ENCODE data around the gene ZNF804A. TPM values are rescaled to one million over a fixed set of nuclear protein-coding genes. Genes with fewer than 3 reads are reported as not detected.

The ZNF804A gene
- total RNA-seq, 1 donor from 2014 or later = not detected

DNA sequence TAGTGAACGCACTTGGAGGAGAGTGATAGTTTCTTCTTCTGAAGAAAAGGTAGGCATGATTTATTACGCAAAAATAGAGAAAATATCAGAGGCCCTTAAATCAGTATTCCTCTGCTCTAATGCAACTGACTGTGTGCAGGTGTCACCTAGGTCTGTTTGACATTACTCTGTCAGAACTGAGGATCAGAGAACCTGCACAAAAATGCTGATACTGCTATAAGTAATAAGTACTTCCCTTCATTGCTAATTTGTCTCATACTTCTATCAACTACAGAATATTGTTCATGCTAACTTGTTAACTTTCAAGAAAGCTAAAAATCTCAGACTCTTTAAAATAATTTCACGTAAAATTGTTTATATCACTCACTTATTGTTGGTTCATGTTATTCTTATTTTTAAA lies 358.5 kb downstream of the ZNF804A start:
- Histone ChIP-seq H3K4me3 (ENCODE audit: low read depth, low read length) (no peak overlapping the region), H3K36me3 (ENCODE audit: control insufficient read depth, insufficient read depth, low read length) (no peaks in the 10 kb centered on the region), H3K27me3 (ENCODE audit: control insufficient read depth, insufficient read depth, low read length) (no peaks in the 10 kb centered on the region)
- DNase-seq (ENCODE audit: low read depth) = no peak
- TF ChIP-seq, protein P1, sequence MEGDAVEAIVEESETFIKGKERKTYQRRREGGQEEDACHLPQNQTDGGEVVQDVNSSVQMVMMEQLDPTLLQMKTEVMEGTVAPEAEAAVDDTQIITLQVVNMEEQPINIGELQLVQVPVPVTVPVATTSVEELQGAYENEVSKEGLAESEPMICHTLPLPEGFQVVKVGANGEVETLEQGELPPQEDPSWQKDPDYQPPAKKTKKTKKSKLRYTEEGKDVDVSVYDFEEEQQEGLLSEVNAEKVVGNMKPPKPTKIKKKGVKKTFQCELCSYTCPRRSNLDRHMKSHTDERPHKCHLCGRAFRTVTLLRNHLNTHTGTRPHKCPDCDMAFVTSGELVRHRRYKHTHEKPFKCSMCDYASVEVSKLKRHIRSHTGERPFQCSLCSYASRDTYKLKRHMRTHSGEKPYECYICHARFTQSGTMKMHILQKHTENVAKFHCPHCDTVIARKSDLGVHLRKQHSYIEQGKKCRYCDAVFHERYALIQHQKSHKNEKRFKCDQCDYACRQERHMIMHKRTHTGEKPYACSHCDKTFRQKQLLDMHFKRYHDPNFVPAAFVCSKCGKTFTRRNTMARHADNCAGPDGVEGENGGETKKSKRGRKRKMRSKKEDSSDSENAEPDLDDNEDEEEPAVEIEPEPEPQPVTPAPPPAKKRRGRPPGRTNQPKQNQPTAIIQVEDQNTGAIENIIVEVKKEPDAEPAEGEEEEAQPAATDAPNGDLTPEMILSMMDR (IDR thresholded peaks at IDR 0.05; ENCODE audit: insufficient read depth, low read length, poor library complexity, severe bottlenecking) = no peak

DNA sequence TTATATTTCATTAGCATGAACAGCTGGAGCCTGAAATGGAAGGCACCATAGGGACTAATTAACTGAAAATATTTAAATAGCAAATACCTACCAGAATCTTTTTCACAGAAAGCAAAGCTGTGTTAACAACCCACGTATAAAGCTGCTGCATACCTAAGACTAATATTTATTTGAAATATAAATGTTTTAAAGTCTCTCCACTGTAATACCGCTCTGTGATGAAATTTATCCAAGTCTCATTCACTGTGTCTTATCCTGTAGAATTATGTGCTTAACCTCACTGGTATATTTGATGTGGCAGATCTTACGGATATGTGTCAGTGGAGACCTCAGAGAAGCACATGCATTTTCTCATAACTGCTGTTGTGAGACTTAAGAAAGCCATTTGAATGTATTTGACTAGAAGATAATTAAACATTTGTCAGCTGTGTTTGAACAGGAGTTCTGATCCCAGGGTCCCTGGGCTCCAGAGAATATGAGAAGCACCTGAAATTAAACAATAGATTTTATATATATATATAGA lies 373.3 kb downstream of the ZNF804A start:
- Histone ChIP-seq H3K4me3 (ENCODE audit: low read depth, low read length) (no peak overlapping the region), H3K27me3 (ENCODE audit: control insufficient read depth, insufficient read depth, low read length) (no peaks in the 10 kb centered on the region), H3K36me3 (ENCODE audit: control insufficient read depth, insufficient read depth, low read length) (no peaks in the 10 kb centered on the region)
- TF ChIP-seq, protein P1 (IDR thresholded peaks at IDR 0.05; ENCODE audit: insufficient read depth, low read length, poor library complexity, severe bottlenecking) = no peak
- DNase-seq (ENCODE audit: low read depth) = no peak
